NT2/D1 (cell line): Measurements from ENCODE around the gene PPP1R14B.

Source experiments
- DNase-seq: peaks from one replicate; pipeline ENCODE4 v3.0.0-alpha.2; 2011; ENCODE audit warnings: low read depth, low spot score
- H3K27me3 ChIP-seq: 2 replicates; pipeline ENCODE4 v1.6.0; 2011; ENCODE audit warnings: mild to moderate bottlenecking; ENCODE audit not compliant: insufficient read length, insufficient read depth
- H3K36me3 ChIP-seq: 2 replicates; pipeline ENCODE4 v1.6.1; 2011; ENCODE audit warnings: mild to moderate bottlenecking, low read length, mixed read lengths; ENCODE audit not compliant: insufficient read depth, insufficient read length
- H3K4me1 ChIP-seq: 2 replicates; pipeline ENCODE4 v1.5.1; 2011; ENCODE audit not compliant: insufficient read depth, insufficient read length
- H3K4me3 ChIP-seq: 2 replicates; pipeline ENCODE4 v1.5.1; 2011; ENCODE audit warnings: low read depth; ENCODE audit not compliant: insufficient read length
- H3K9ac ChIP-seq: 2 replicates; pipeline ENCODE4 v1.6.0; 2011; ENCODE audit warnings: low read depth; ENCODE audit not compliant: insufficient read length
- H3K9me3 ChIP-seq: 2 replicates; pipeline ENCODE4 v1.5.1; 2011; ENCODE audit warnings: mild to moderate bottlenecking, low read length; ENCODE audit not compliant: insufficient read depth
- SUZ12 ChIP-seq: IDR thresholded peaks from 2 replicates; pipeline ENCODE4 v1.6.1; 2011; ENCODE audit not compliant: insufficient read length, insufficient read depth; ENCODE audit errors: extremely low read depth
- YY1 ChIP-seq: IDR thresholded peaks from 2 replicates; pipeline ENCODE4 v1.6.1; 2011; ENCODE audit not compliant: insufficient read length, insufficient read depth
- ZNF274 ChIP-seq: IDR thresholded peaks from 2 replicates; pipeline ENCODE4 v1.6.1; 2011; ENCODE audit warnings: mild to moderate bottlenecking, low read depth, low read length

Gene PPP1R14B

GRCh38 chr11:64278576-64279190 is 31.9 kb upstream of the PPP1R14B start:
- Histone ChIP-seq H3K36me3 (peaks cover 42% of the 10 kb centered on the region), H3K9ac (peak overlapping the region; percentile 36), H3K4me1 (peaks cover 22% of the 10 kb centered on the region), H3K27me3 (no peaks in the 10 kb centered on the region), H3K4me3 (no peak overlapping the region), H3K9me3 (no peaks in the 10 kb centered on the region)
- no peak for DNase-seq
- TF ChIP-seq ZNF274 (no peak), YY1 (no peak), SUZ12 (no peak)

- Histone ChIP-seq H3K4me3 (no peak overlapping the region), H3K27me3 (no peaks in the 10 kb centered on the region), H3K4me1 (peaks cover 27% of the 10 kb centered on the region), H3K36me3 (peaks cover 47% of the 10 kb centered on the region), H3K9ac (no peak overlapping the region), H3K9me3 (no peaks in the 10 kb centered on the region)
- no peak for TF ChIP-seq YY1
- TF ChIP-seq SUZ12, result no peak
- TF ChIP-seq ZNF274, result no peak
- DNase-seq, result no peak
Measured at GRCh38 chr11:64276653-64277431, 30.1 kb upstream of the PPP1R14B start.

- Histone ChIP-seq H3K36me3 (peaks cover 44% of the 10 kb centered on the region), H3K27me3 (no peaks in the 10 kb centered on the region), H3K9me3 (no peaks in the 10 kb centered on the region), H3K9ac (peak overlapping the region; percentile 23), H3K4me3 (no peak overlapping the region), H3K4me1 (peaks cover 27% of the 10 kb centered on the region)
- no peak for DNase-seq
- TF ChIP-seq ZNF274 (no peak), SUZ12 (no peak), YY1 (no peak)
Measured at GRCh38 chr11:64275841-64276240, 29.1 kb upstream of the PPP1R14B start.

- Histone ChIP-seq H3K4me1 (peaks cover 27% of the 10 kb centered on the region), H3K4me3 (no peak overlapping the region), H3K36me3 (peaks cover 44% of the 10 kb centered on the region), H3K27me3 (no peaks in the 10 kb centered on the region), H3K9ac (peak overlapping the region; percentile 23), H3K9me3 (no peaks in the 10 kb centered on the region)
- TF ChIP-seq ZNF274, result no peak
- TF ChIP-seq YY1, result no peak
- no peak for TF ChIP-seq SUZ12
- no peak for DNase-seq
Measured at GRCh38 chr11:64275031-64275800, 28.5 kb upstream of the PPP1R14B start.

GRCh38 chr11:64269540-64270220 is 22.9 kb upstream of the PPP1R14B start:
- H3K4me3 ChIP-seq, result peak overlapping the region; percentile 95
- DNase-seq, result peak; percentile 99
- TF ChIP-seq ZNF274, result no peak
- no peak for TF ChIP-seq SUZ12
- peak; percentile 99 for TF ChIP-seq YY1
- H3K4me1 ChIP-seq, result peaks cover 14% of the 10 kb centered on the region
- H3K36me3 ChIP-seq, result peaks cover 43% of the 10 kb centered on the region
- no peaks in the 10 kb centered on the region for H3K9me3 ChIP-seq
- no peaks in the 10 kb centered on the region for H3K27me3 ChIP-seq
- peak overlapping the region; percentile 90 for H3K9ac ChIP-seq

GRCh38 chr11:64268893-64269539 is 22.3 kb upstream of the PPP1R14B start:
- peak overlapping the region; percentile 90 for H3K9ac ChIP-seq
- DNase-seq, result no peak
- TF ChIP-seq YY1 (no peak), ZNF274 (no peak), SUZ12 (no peak)
- H3K36me3 ChIP-seq, result peaks cover 50% of the 10 kb centered on the region
- H3K4me3 ChIP-seq, result peak overlapping the region; percentile 95
- H3K27me3 ChIP-seq, result no peaks in the 10 kb centered on the region
- no peaks in the 10 kb centered on the region for H3K9me3 ChIP-seq
- peaks cover 17% of the 10 kb centered on the region for H3K4me1 ChIP-seq
